ENCODE data around the gene SPG11. TPM values are rescaled to one million over a fixed set of nuclear protein-coding genes. Genes with fewer than 3 reads are reported as not detected.
A peak's percentile ranks its signal among the peaks of the same experiment; 100 is the strongest.

SPG11 gene
- total and polyA plus RNA-seq, 10 of the 15 experiments (the other 5 are each of a cell fraction or from before 2014, with no cell fraction given), result 22.1 to 85.1 (median 47.2) TPM

- TF ChIP-seq IRF3 (IDR thresholded peaks at IDR 0.05) (no peak), RCOR1 (conservative IDR thresholded peaks at IDR 0.05; ENCODE audit: low read depth, low read length) (no peak), NRF1 (conservative IDR thresholded peaks at IDR 0.05; ENCODE audit: low read depth, low read length) (0 out of 2 replicates have a peak, but pooled peaks have one; percentile 18), ATF7 (IDR thresholded peaks at IDR 0.05; ENCODE audit: low read depth) (no peak), RAD51 (IDR thresholded peaks at IDR 0.05) (no peak), POU2F2 (IDR thresholded peaks at IDR 0.05; ENCODE audit: borderline replicate concordance, low read depth, low read length) (0 out of 3 replicates have a peak, but pooled peaks have one; percentile 28), MTA3 (IDR thresholded peaks at IDR 0.05; ENCODE audit: borderline replicate concordance, low read length) (no peak), JUNB (IDR thresholded peaks at IDR 0.05) (no peak), BCL3 (IDR thresholded peaks at IDR 0.05; ENCODE audit: borderline replicate concordance, insufficient read depth, low read depth, low read length, poor library complexity, severe bottlenecking) (no peak), MXI1 (IDR thresholded peaks at IDR 0.05; ENCODE audit: low read depth, low read length) (0 out of 2 replicates have a peak, but pooled peaks have one; percentile 10), POLR2AphosphoS2 (IDR thresholded peaks at IDR 0.05; ENCODE audit: low read depth, low read length) (0 out of 2 replicates have a peak, but pooled peaks have one; percentile 43), PRDM15 (CRISPR knock-in tag; IDR thresholded peaks at IDR 0.05) (no peak), CBFB (IDR thresholded peaks at IDR 0.05; ENCODE audit: low read depth) (no peak), ZNF384 (IDR thresholded peaks at IDR 0.05; ENCODE audit: borderline replicate concordance, low read depth, low read length) (no peak), KDM1A (IDR thresholded peaks at IDR 0.05; ENCODE audit: borderline replicate concordance) (no peak), SREBF2 (IDR thresholded peaks at IDR 0.05; ENCODE audit: low read length) (no peak), SMC3 (IDR thresholded peaks at IDR 0.05; ENCODE audit: borderline replicate concordance, low read length) (no peak), SPI1 (IDR thresholded peaks at IDR 0.05; ENCODE audit: borderline replicate concordance, insufficient read depth, low read depth, low read length) (0 out of 2 replicates have a peak, but pooled peaks have one; percentile 7), EED (IDR thresholded peaks at IDR 0.05; ENCODE audit: low read depth) (0 out of 2 replicates have a peak, but pooled peaks have one; percentile 24), NBN (IDR thresholded peaks at IDR 0.05) (0 out of 2 replicates have a peak, but pooled peaks have one; percentile 49), ASH2L (IDR thresholded peaks at IDR 0.05; ENCODE audit: borderline replicate concordance, low read depth) (peak; percentile 89; the same call in 1 of the 2 replicates), CREB1 (IDR thresholded peaks at IDR 0.05; ENCODE audit: low read depth) (peak; percentile 47; the same call in 1 of the 2 replicates)
These were observed 126.3 kb downstream of the SPG11 start, which contains the start of gene EIF3J (continued) for GRCh38 chr15:44536962-44537734.
